H9 (cell line): ENCODE data around the gene CTIF. TPM values are rescaled to one million over a fixed set of nuclear protein-coding genes. Genes with fewer than 3 reads are reported as not detected.

Experiments used
- DNase-seq: peaks from one replicate; pipeline ENCODE4 v3.0.0-alpha.2; 2017
- H2AFZ ChIP-seq: one replicate; pipeline ENCODE4 v1.6.1; 2013; ENCODE audit warnings: mild to moderate bottlenecking, low read length, control low read depth, moderate library complexity
- H2AK5ac ChIP-seq: 2 replicates; pipeline ENCODE4 v1.6.1; 2013; ENCODE audit warnings: low read length, control low read depth, mixed read lengths; ENCODE audit not compliant: insufficient read length
- H2BK120ac ChIP-seq: one replicate; pipeline ENCODE4 v1.6.1; 2013; ENCODE audit warnings: low read depth, mild to moderate bottlenecking, low read length, control low read depth, inconsistent platforms; ENCODE audit not compliant: poor library complexity, severe bottlenecking
- H2BK12ac ChIP-seq: 2 replicates; pipeline ENCODE4 v1.6.1; 2013; ENCODE audit warnings: low read length, control low read depth, mixed read lengths, low read depth; ENCODE audit not compliant: insufficient read length
- H2BK15ac ChIP-seq: 2 replicates; pipeline ENCODE4 v1.6.1; 2013; ENCODE audit warnings: low read depth, low read length, control low read depth
- H2BK20ac ChIP-seq: one replicate; pipeline ENCODE4 v1.6.1; 2013; ENCODE audit warnings: low read depth, mild to moderate bottlenecking, low read length, control low read depth, inconsistent platforms; ENCODE audit not compliant: poor library complexity, severe bottlenecking
- H2BK5ac ChIP-seq: 2 replicates; pipeline ENCODE4 v1.6.1; 2013; ENCODE audit warnings: low read length, control low read depth, mixed read lengths; ENCODE audit not compliant: insufficient read length
- H3K14ac ChIP-seq: 2 replicates; pipeline ENCODE4 v1.6.1; 2013; ENCODE audit warnings: low read length, control low read depth; ENCODE audit not compliant: insufficient read depth
- H3K18ac ChIP-seq: 2 replicates; pipeline ENCODE4 v1.6.1; 2013; ENCODE audit warnings: low read depth, mild to moderate bottlenecking, mixed read lengths, low read length, control low read depth; ENCODE audit not compliant: insufficient read length
- H3K23ac ChIP-seq: 2 replicates; pipeline ENCODE4 v1.6.1; 2013; ENCODE audit warnings: low read length, control low read depth, mixed read lengths, low read depth; ENCODE audit not compliant: insufficient read length
- H3K23me2 ChIP-seq: 2 replicates; pipeline ENCODE4 v1.6.1; 2013; ENCODE audit warnings: low read depth, mild to moderate bottlenecking, mixed read lengths, low read length, control low read depth; ENCODE audit not compliant: insufficient read length, poor library complexity, severe bottlenecking
- H3K27ac ChIP-seq: 2 replicates; pipeline ENCODE4 v1.5.1; 2013; ENCODE audit warnings: low read length, control low read depth, mixed read lengths, low read depth; ENCODE audit not compliant: insufficient read length
- H3K27me3 ChIP-seq: 2 replicates; pipeline ENCODE4 v1.6.1; 2013; ENCODE audit warnings: low read length, control low read depth, inconsistent platforms; ENCODE audit not compliant: insufficient read depth
- H3K4ac ChIP-seq: 2 replicates; pipeline ENCODE4 v1.6.1; 2013; ENCODE audit warnings: low read depth, mild to moderate bottlenecking, control low read depth, inconsistent platforms, low read length, moderate library complexity
- H3K4me1 ChIP-seq: 2 replicates; pipeline ENCODE4 v1.6.1; 2013; ENCODE audit warnings: low read length, control low read depth, inconsistent platforms; ENCODE audit not compliant: insufficient read depth
- H3K4me2 ChIP-seq: 2 replicates; pipeline ENCODE4 v1.6.1; 2013; ENCODE audit warnings: low read length, control low read depth, mixed read lengths; ENCODE audit not compliant: insufficient read length, insufficient read depth
- H3K56ac ChIP-seq: 2 replicates; pipeline ENCODE4 v1.6.1; 2013; ENCODE audit warnings: low read depth, mild to moderate bottlenecking, mixed read lengths, low read length, control low read depth; ENCODE audit not compliant: insufficient read length
- H3K79me1 ChIP-seq: 2 replicates; pipeline ENCODE4 v1.6.1; 2013; ENCODE audit warnings: low read depth, mild to moderate bottlenecking, moderate library complexity, low read length, control low read depth, inconsistent platforms; ENCODE audit not compliant: insufficient read depth, poor library complexity, severe bottlenecking
- H3K79me2 ChIP-seq: 2 replicates; pipeline ENCODE4 v1.6.1; 2013; ENCODE audit warnings: low read length, control low read depth, inconsistent platforms; ENCODE audit not compliant: insufficient read depth
- H3K9ac ChIP-seq: 2 replicates; pipeline ENCODE4 v1.6.1; 2013; ENCODE audit warnings: low read length, control low read depth, mixed read lengths; ENCODE audit not compliant: insufficient read length; ENCODE audit errors: extremely low read depth
- H3K9me3 ChIP-seq: one replicate; pipeline ENCODE4 v1.6.1; 2013; ENCODE audit warnings: low read depth, low read length, inconsistent platforms; ENCODE audit not compliant: control insufficient read depth
- H3T11ph ChIP-seq: one replicate; pipeline ENCODE4 v1.6.1; 2013; ENCODE audit warnings: mild to moderate bottlenecking, low read length, control low read depth, inconsistent platforms
- H4K20me1 ChIP-seq: one replicate; pipeline ENCODE4 v1.6.1; 2013; ENCODE audit not compliant: control insufficient read depth, insufficient read length, insufficient read depth
- H4K5ac ChIP-seq: 2 replicates; pipeline ENCODE4 v1.6.1; 2013; ENCODE audit warnings: low read depth, mild to moderate bottlenecking, mixed read lengths, low read length, control low read depth; ENCODE audit not compliant: insufficient read length
- H4K8ac ChIP-seq: replicated peaks from 2 replicates; pipeline ENCODE4 v1.6.1; 2013; ENCODE audit warnings: low read length, control low read depth, mixed read lengths, low read depth; ENCODE audit not compliant: insufficient read length
- H4K91ac ChIP-seq: 2 replicates; pipeline ENCODE4 v1.6.1; 2013; ENCODE audit warnings: low read depth, mild to moderate bottlenecking, moderate library complexity, mixed read lengths, low read length, control low read depth; ENCODE audit not compliant: insufficient read length
- H3K27ac Mint-ChIP-seq, 3 experiments: 2 replicates in 2 of 3; 3 replicates in 1 of 3; pipeline ENCODE4 v1.8.0; 2020 to 2021; ENCODE audit warnings: mixed read lengths in 3 of 3, mild to moderate bottlenecking in 1 of 3, moderate library complexity in 1 of 3
- H3K27me3 Mint-ChIP-seq: 2 replicates; pipeline ENCODE4 v1.8.0; 2021; ENCODE audit warnings: low read depth, mild to moderate bottlenecking, moderate library complexity, mixed read lengths
- H3K36me3 Mint-ChIP-seq, 3 experiments: 2 replicates in 2 of 3; 3 replicates in 1 of 3; pipeline ENCODE4 v1.8.0; 2020 to 2021; ENCODE audit warnings: low read depth in 3 of 3, mixed read lengths in 3 of 3; ENCODE audit not compliant: insufficient read depth in 1 of 3
- H3K4me1 Mint-ChIP-seq, 2 experiments: 2 replicates each; pipeline ENCODE4 v1.8.0; 2020; ENCODE audit warnings: mixed read lengths in 2 of 2
- H3K4me3 Mint-ChIP-seq, 2 experiments: 2 replicates in 1 of 2; 3 replicates in 1 of 2; pipeline ENCODE4 v1.8.0; 2020 to 2021; ENCODE audit warnings: mild to moderate bottlenecking in 2 of 2, mixed read lengths in 2 of 2, moderate library complexity in 1 of 2
- H3K9me3 Mint-ChIP-seq, 2 experiments: 2 replicates in 1 of 2; 3 replicates in 1 of 2; pipeline ENCODE4 v1.8.0; 2020; ENCODE audit warnings: mild to moderate bottlenecking in 2 of 2, mixed read lengths in 2 of 2, moderate library complexity in 1 of 2
- CTCF ChIP-seq: fragments of 200-600 bp; sonication (generic); conservative IDR thresholded peaks from 3 replicates; pipeline ENCODE4 v1.8.0; 2021; ENCODE audit warnings: antibody characterized with exemption, mild to moderate bottlenecking
- WGBS: extraction: QIAGEN DNeasy Blood & Tissue Kit; methylation state at CpG from one replicate; pipeline ENCODE4 v1.1.7; 2013; ENCODE audit warnings: missing lambda C conversion rate, low lambda C conversion rate, mixed read lengths; ENCODE audit not compliant: insufficient read length; ENCODE audit errors: extremely low coverage; 5-methylcytosine and 5-hydroxymethylcytosine counted together
- total RNA-seq: library from RNA; stranded (reverse); gene quantifications from 2 replicates; pipeline ENCODE4 v1.2.1, GENCODE V29; 2021

Gene CTIF
- total RNA-seq, 1 experiment from 2014 or later = 15.8 TPM

- no peak overlapping the region for H2BK12ac ChIP-seq
- no peak overlapping the region for H3K4ac ChIP-seq
- no peak overlapping the region for H2BK15ac ChIP-seq
- H3K27me3 ChIP-seq = no peaks in the 10 kb centered on the region
- no peak overlapping the region for H4K91ac ChIP-seq
- no peak overlapping the region for H2AFZ ChIP-seq
- H3T11ph ChIP-seq = no peak overlapping the region
- H3K9me3 ChIP-seq = no peaks in the 10 kb centered on the region
- no peak overlapping the region for H3K27ac ChIP-seq
- no peak overlapping the region for H2BK5ac ChIP-seq
- no peaks in the 10 kb centered on the region for H4K20me1 ChIP-seq
- H3K56ac ChIP-seq = no peak overlapping the region
- H3K14ac ChIP-seq = no peak overlapping the region; the same call in 1 of the 2 replicates
- H3K9ac ChIP-seq = no peak overlapping the region
- no peaks in the 10 kb centered on the region; the same call in 1 of the 2 replicates for H3K27me3 Mint-ChIP-seq
- H3K79me2 ChIP-seq = no peaks in the 10 kb centered on the region
- TF ChIP-seq CTCF = no peak
- no peak overlapping the region for H4K8ac ChIP-seq
- H3K4me3 Mint-ChIP-seq = no peak overlapping the region
- DNase-seq = no peak
- H2AK5ac ChIP-seq = no peak overlapping the region
- no peak overlapping the region for H3K27ac Mint-ChIP-seq
- peaks cover 11 to 12% of the 10 kb centered on the region in 2 experiments; a peak in 4 of 5 replicates for H3K9me3 Mint-ChIP-seq
- H3K4me2 ChIP-seq = no peak overlapping the region
- H2BK20ac ChIP-seq = no peak overlapping the region
- no peak overlapping the region for H3K18ac ChIP-seq
- no peaks in the 10 kb centered on the region for H3K79me1 ChIP-seq
- H2BK120ac ChIP-seq = no peak overlapping the region
- no peaks in the 10 kb centered on the region; the same call in 1 of the 2 replicates for H3K4me1 ChIP-seq
- H3K4me1 Mint-ChIP-seq = peaks cover 30% of the 10 kb centered on the region in 2 experiments
- WGBS = no CpG with 5 or more reads among the region's 10 CpGs
- H3K23me2 ChIP-seq = no peaks in the 10 kb centered on the region
- no peak overlapping the region for H3K23ac ChIP-seq
- H4K5ac ChIP-seq = no peak overlapping the region
- H3K36me3 Mint-ChIP-seq = peaks cover 11 to 13% (median 12%) of the 10 kb centered on the region in 3 experiments
Observed at GRCh38 chr18:48572402-48573126, 33.7 kb downstream of the CTIF start.
